Nephron (organoid): ENCODE results near the gene SLC16A7.

Experiments
- H3K27ac Mint-ChIP-seq, 3 experiments: 2 replicates each; pipeline ENCODE4 v1.8.0; 2020; ENCODE audit warnings: mixed read lengths in 3 of 3, mild to moderate bottlenecking in 2 of 3, moderate library complexity in 1 of 3
- H3K27me3 Mint-ChIP-seq: 2 replicates; pipeline ENCODE4 v1.8.0; 2021; ENCODE audit warnings: low read depth, mild to moderate bottlenecking, moderate library complexity, mixed read lengths
- H3K36me3 Mint-ChIP-seq: 2 replicates; pipeline ENCODE4 v1.8.0; 2020; ENCODE audit warnings: low read depth, mixed read lengths
- H3K4me1 Mint-ChIP-seq: 2 replicates; pipeline ENCODE4 v1.8.0; 2020; ENCODE audit warnings: mixed read lengths
- H3K4me3 Mint-ChIP-seq, 3 experiments: 2 replicates each; pipeline ENCODE4 v1.8.0; 2020; ENCODE audit warnings: mild to moderate bottlenecking in 3 of 3, mixed read lengths in 3 of 3, moderate library complexity in 2 of 3
- H3K9me3 Mint-ChIP-seq: 2 replicates; pipeline ENCODE4 v1.8.0; 2020; ENCODE audit warnings: mixed read lengths
- TF ChIP-seq, protein P1 (sequence below), 3 experiments: fragments of 200-600 bp; sonication (generic); IDR thresholded peaks; one replicate each; pipeline ENCODE4 v1.5.0; 2021; ENCODE audit warnings: antibody characterized with exemption in 3 of 3; ENCODE audit not compliant: unreplicated experiment in 3 of 3

The SLC16A7 gene

DNA sequence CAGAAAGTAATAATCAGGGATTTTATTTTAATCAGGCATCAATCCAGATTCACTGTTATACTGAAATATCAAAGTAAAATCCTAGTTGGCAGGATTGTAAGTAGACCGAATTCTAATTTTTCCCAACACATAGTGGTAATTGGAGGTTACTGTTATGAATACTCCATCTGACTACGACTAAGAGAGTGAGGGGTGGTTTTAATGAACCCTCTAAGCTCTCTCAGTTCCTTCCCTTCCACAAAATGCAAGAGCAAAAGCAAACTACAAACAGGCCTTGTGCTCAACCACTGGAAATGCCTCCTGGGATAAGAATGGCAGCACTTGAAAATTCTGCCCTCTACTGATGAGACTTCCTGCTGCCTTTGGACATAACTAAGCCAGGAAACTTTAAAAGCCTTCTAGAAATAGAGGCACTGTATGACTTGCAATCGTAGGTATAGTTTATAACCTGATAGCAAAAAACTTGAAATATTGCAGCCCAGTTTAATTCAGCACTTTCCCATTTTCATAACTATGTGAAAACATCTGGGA is 184.8 kb downstream of the SLC16A7 start:
- H3K9me3 Mint-ChIP-seq, result no peaks in the 10 kb centered on the region

DNA sequence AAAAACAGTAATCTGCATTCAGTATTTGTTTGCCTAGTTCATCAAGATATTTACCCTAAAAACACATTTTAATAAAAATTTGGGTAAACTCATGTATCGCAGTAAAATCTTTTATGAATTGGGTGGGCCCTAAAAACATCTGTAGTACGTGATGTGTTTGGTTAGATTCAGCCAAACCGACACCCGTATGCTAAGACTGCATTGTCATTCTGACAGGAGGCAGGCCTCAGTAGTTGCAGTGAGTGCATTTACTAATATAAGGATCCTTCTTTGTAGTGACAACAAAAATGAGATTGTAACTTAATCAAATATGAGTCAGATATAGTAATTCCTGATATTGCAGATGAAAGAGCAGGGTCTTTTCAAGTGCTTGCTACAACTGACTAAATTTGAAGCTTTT is 191.8 kb downstream of the SLC16A7 start:
- H3K36me3 Mint-ChIP-seq, result no peaks in the 10 kb centered on the region
- H3K27me3 Mint-ChIP-seq, result no peaks in the 10 kb centered on the region
- H3K9me3 Mint-ChIP-seq, result no peaks in the 10 kb centered on the region
- no peak overlapping the region for H3K4me3 Mint-ChIP-seq
- H3K4me1 Mint-ChIP-seq, result no peaks in the 10 kb centered on the region
- no peak overlapping the region for H3K27ac Mint-ChIP-seq
- TF ChIP-seq, protein P1, sequence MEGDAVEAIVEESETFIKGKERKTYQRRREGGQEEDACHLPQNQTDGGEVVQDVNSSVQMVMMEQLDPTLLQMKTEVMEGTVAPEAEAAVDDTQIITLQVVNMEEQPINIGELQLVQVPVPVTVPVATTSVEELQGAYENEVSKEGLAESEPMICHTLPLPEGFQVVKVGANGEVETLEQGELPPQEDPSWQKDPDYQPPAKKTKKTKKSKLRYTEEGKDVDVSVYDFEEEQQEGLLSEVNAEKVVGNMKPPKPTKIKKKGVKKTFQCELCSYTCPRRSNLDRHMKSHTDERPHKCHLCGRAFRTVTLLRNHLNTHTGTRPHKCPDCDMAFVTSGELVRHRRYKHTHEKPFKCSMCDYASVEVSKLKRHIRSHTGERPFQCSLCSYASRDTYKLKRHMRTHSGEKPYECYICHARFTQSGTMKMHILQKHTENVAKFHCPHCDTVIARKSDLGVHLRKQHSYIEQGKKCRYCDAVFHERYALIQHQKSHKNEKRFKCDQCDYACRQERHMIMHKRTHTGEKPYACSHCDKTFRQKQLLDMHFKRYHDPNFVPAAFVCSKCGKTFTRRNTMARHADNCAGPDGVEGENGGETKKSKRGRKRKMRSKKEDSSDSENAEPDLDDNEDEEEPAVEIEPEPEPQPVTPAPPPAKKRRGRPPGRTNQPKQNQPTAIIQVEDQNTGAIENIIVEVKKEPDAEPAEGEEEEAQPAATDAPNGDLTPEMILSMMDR (IDR thresholded peaks at IDR 0.05; ENCODE audit: unreplicated experiment in 3 of 3), result no peak

More for the DNA sequence above, 184.8 kb downstream of the SLC16A7 start:
- TF ChIP-seq, protein P1 (IDR thresholded peaks at IDR 0.05; ENCODE audit: unreplicated experiment in 3 of 3), result no peak
- H3K36me3 Mint-ChIP-seq, result no peaks in the 10 kb centered on the region
- H3K27me3 Mint-ChIP-seq, result no peaks in the 10 kb centered on the region
- no peaks in the 10 kb centered on the region for H3K4me1 Mint-ChIP-seq
- H3K4me3 Mint-ChIP-seq, result no peak overlapping the region
- H3K27ac Mint-ChIP-seq, result no peak overlapping the region

DNA sequence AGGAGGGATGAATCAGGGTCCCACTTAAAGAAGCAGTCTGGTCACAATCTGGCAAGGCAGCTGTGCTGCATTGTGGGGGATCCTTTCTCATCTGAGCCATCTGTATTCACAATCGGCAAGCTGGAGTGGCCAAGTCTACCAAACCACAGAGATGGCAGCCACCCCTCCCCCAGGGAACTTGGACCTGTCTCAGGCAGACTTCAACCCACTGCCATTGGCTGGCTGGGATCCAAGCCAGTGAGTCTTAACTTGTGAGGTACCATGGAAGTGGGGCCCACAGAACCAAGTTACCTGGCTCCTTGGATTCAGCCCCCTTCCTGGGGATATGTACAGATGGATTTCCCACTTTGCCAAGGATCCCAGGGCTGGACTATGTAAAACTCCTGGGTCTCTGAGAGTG is 196.8 kb downstream of the SLC16A7 start:
- H3K4me1 Mint-ChIP-seq, result no peaks in the 10 kb centered on the region
- no peaks in the 10 kb centered on the region for H3K36me3 Mint-ChIP-seq
- peaks cover 22% of the 10 kb centered on the region for H3K9me3 Mint-ChIP-seq
- TF ChIP-seq, protein P1 (IDR thresholded peaks at IDR 0.05; ENCODE audit: unreplicated experiment in 3 of 3), result no peak
- no peak overlapping the region for H3K27ac Mint-ChIP-seq
- no peak overlapping the region for H3K4me3 Mint-ChIP-seq
- H3K27me3 Mint-ChIP-seq, result no peaks in the 10 kb centered on the region

DNA sequence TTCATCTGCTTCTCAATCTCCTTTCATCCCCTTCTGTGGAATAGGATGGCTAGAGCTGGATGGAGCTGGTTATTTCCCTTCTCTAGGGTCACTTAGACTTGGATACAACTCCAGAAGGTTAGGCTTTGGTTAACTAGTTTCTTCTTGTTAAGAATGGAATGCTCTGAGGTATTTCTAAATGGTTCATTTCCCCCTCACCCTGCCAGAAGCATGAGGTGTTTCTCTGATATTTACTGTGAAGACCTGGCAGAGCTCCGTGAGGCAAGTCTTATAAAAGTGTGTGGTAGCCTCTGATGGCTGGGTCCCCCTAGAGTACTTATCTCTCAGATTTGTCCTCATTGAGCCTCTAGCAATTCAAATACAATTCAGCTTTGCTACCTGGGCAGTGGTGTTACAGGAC is 207.9 kb downstream of the SLC16A7 start:
- TF ChIP-seq, protein P1 (IDR thresholded peaks at IDR 0.05; ENCODE audit: unreplicated experiment in 3 of 3), result no peak
- Mint-ChIP-seq H3K9me3 (peaks cover 19% of the 10 kb centered on the region), H3K27me3 (no peaks in the 10 kb centered on the region), H3K27ac (peak overlapping the region in 2 of 3 experiments; percentile 38 to 88), H3K36me3 (no peaks in the 10 kb centered on the region), H3K4me3 (no peak overlapping the region), H3K4me1 (no peaks in the 10 kb centered on the region)

DNA sequence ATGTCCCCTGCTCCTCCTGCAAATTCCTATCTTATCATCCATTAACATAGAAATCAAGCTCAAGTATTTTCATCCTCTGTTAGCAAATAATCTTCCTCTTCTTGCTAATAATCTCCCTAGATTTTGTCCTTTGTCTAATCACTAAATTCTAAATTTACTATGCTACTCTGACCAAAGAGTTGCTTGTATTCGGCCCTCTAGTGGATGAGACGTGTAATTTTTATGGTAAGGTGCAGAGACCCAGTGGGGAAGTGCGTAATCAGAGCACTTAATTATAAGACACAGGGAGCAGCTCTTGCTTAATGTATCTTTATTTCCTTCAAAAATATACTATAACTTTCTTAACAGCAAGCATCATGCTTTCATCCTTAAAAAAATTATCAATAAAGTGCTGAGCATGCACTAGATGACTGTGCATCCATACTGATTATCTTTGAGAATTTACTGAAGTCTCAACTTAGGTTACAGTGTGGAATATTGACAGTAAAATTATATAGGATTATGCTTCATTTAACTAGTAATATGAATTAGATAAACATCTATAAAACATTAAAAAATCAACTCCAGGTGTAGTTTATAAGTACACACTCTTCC is 212.6 kb downstream of the SLC16A7 start:
- Mint-ChIP-seq H3K9me3 (no peaks in the 10 kb centered on the region), H3K36me3 (no peaks in the 10 kb centered on the region), H3K4me3 (no peak overlapping the region), H3K27me3 (no peaks in the 10 kb centered on the region), H3K4me1 (no peaks in the 10 kb centered on the region), H3K27ac (no peak overlapping the region)
- TF ChIP-seq, protein P1 (IDR thresholded peaks at IDR 0.05; ENCODE audit: unreplicated experiment in 3 of 3), result peak; percentile 67 to 84 (median 71)

DNA sequence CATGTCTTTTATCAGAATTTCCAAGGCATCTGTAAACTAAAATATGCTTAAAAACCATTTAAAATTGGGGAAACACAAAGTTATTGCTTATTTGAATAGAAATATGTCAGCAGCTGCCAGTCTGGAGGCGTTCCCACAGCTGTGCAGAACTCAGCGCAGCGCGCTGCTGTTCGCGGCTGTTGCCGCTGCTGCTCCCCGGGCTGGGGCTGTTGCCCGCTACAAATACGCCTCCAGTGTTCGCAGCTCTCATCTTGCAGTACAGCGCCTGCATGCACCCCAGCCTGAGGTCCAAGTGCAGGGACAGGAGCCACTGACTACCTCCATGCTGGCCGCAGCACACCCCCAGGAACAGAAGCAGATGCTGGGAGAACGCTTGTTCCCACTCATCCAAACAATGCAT is 216.2 kb downstream of the SLC16A7 start:
- TF ChIP-seq, protein P1 (IDR thresholded peaks at IDR 0.05; ENCODE audit: unreplicated experiment in 3 of 3), result no peak
- Mint-ChIP-seq H3K36me3 (no peaks in the 10 kb centered on the region), H3K27ac (no peak overlapping the region), H3K27me3 (no peaks in the 10 kb centered on the region), H3K4me3 (no peak overlapping the region), H3K9me3 (no peaks in the 10 kb centered on the region), H3K4me1 (no peaks in the 10 kb centered on the region)
